K562 (cell line): ENCODE results near the gene CORT. TPM values are rescaled to one million over a fixed set of nuclear protein-coding genes. Genes with fewer than 3 reads are reported as not detected.

ENCODE experiments used
- CEBPG ChIP-seq, 3 experiments: fragments of 200-800 bp in 1 of 3; sonication (Bioruptor generic) in 1 of 3; sonication (generic) in 1 of 3; formaldehyde crosslinking in 1 of 3; IDR thresholded peaks in 2 of 3; conservative IDR thresholded peaks in 1 of 3; 2 replicates each; pipeline versions ENCODE4 v1.6.1 to v1.8.0; 2016 to 2022; ENCODE audit warnings: missing compliant biosample characterization in 2 of 3, missing genetic modification characterization in 2 of 3, mild to moderate bottlenecking in 1 of 3, missing genetic modification reagents in 1 of 3
- KDM5B ChIP-seq: fragments of 200-600 bp; sonication (generic); IDR thresholded peaks from 2 replicates; pipeline ENCODE4 v1.6.1; 2012; ENCODE audit warnings: low read depth, mild to moderate bottlenecking, moderate library complexity, low read length, control low read depth, inconsistent platforms; ENCODE audit not compliant: insufficient replicate concordance
- PML ChIP-seq: IDR thresholded peaks from 2 replicates; pipeline ENCODE4 v1.6.1; 2012; ENCODE audit warnings: low read length, inconsistent platforms
- SRSF9 ChIP-seq: fragments of 200-400 bp; formaldehyde crosslinking; IDR thresholded peaks from 2 replicates; pipeline ENCODE4 v1.6.1; 2017; ENCODE audit warnings: low read depth, low read length, borderline replicate concordance
- TSC22D4 ChIP-seq: fragments of 450-650 bp; IDR thresholded peaks from 2 replicates; pipeline ENCODE4 v1.6.1; 2016; ENCODE audit warnings: missing genetic modification characterization, missing biosample characterization, control low read depth
- ZKSCAN8 ChIP-seq: fragments of 200-800 bp; sonication (Bioruptor generic); IDR thresholded peaks from 2 replicates; pipeline ENCODE4 v1.6.1; 2016; ENCODE audit warnings: missing genetic modification characterization, missing compliant biosample characterization
- ZNF561 ChIP-seq: fragments of 450-650 bp; formaldehyde crosslinking; conservative IDR thresholded peaks from 2 replicates; pipeline ENCODE4 v1.4.0; 2020; ENCODE audit warnings: mild to moderate bottlenecking, moderate library complexity
- polyA plus RNA-seq, 8 experiments: library from polyadenylated mRNA; depleted of rRNA in 4 of 8; stranded (reverse) in 5 of 8; unstranded in 3 of 8; fragments of >200 nt; fragmentation: Nextera tagmentation in 2 of 8; fragmentation: Illumina TruSeq in 1 of 8; extraction: Ambion mirVana in 2 of 8; extraction: Trizol in 1 of 8; gene quantifications; 2 replicates each; pipeline versions ENCODE4 v1.2.1 to v1.2.3, GENCODE V29; 2011 to 2014; ENCODE audit warnings: inconsistent platforms in 1 of 8, missing spikeins in 1 of 8
- total RNA-seq, 7 experiments: library from RNA; depleted of rRNA in 6 of 7; stranded (reverse); fragments of >200 nt in 6 of 7; fragmentation: Illumina TruSeq in 2 of 7; extraction: Trizol in 2 of 7; gene quantifications; 2 replicates each; pipeline versions ENCODE4 v1.2.1 to v1.2.3, GENCODE V29; 2011 to 2021; ENCODE audit warnings: low replicate concordance in 1 of 7
- TF ChIP-seq, protein P1 (sequence below), 2 experiments: fragments of 250-450 bp in 1 of 2; fragments of 450-650 bp in 1 of 2; sonication (Bioruptor Pico) in 1 of 2; IDR thresholded peaks; 2 replicates each; pipeline versions ENCODE4 v1.6.1 to v1.8.0; 2016 to 2021; ENCODE audit warnings: mild to moderate bottlenecking in 2 of 2, moderate library complexity in 2 of 2, missing compliant biosample characterization in 1 of 2, missing genetic modification characterization in 1 of 2
- TF ChIP-seq, protein P2 (sequence below): fragments of 450-650 bp; formaldehyde crosslinking; IDR thresholded peaks from 2 replicates; pipeline ENCODE4 v1.4.0; 2022; ENCODE audit warnings: mild to moderate bottlenecking, moderate library complexity
- TF ChIP-seq, protein P3 (sequence below), 2 experiments: IDR thresholded peaks in 1 of 2; conservative IDR thresholded peaks in 1 of 2; 2 replicates each; pipeline ENCODE4 v1.6.1; 2016; ENCODE audit warnings: low read depth in 2 of 2, mild to moderate bottlenecking in 1 of 2, missing compliant biosample characterization in 1 of 2, missing genetic modification characterization in 1 of 2, moderate library complexity in 1 of 2
- TF ChIP-seq, protein P4 (sequence below): fragments of 450-650 bp; formaldehyde crosslinking; conservative IDR thresholded peaks from 2 replicates; pipeline ENCODE4 v1.4.0; 2022; ENCODE audit warnings: mild to moderate bottlenecking, missing genetic modification characterization

The CORT gene
- total and polyA plus RNA-seq, 9 of the 15 experiments (the other 6 are each of a cell fraction or from before 2014, with no cell fraction given) = 0.08 to 0.54 (median 0.13) TPM; not detected in 5

DNA sequence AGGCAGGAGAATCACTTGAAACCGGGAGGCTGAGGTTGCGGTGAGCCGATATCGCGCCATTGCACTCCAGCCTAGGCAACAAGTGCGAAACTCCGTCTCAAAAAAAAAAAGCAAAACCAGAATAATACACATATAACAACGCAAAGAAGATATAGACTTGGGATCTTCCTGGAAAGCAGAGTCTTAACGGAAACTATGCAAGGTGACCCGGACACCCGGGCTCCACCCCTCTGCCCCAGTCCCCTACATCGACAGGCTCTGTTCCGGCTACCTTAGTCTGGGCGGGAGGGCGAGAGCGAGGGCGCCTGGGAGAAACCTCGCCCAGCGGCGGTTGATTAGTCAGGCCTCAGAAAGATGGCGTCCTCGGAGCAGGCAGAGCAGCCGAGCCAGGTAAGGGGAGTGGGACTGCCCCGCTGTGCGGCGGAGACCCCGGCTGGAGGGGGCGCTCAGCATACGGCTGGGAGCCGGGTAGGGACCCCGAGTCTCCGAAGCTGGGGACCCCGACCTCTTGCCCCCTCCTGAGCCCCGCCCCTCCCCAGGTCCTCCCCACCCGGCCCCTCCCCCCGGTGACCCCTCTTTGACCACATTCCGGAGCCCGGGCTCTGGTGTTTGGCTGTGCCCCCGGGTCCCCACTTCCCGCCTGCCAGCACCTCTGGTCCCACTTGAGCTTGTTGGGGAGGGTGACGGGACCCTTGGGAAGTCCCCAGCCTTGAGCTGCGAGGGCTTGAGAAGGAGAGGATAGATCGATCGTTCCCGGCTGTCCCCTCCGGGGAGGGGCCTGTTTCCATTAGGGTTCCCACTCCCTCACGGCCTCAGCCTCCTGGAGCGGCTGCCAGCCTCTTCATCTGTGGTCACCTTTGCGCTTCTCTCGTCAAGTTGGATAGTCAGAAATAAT lies 25.0 kb downstream of the CORT start, which contains the start of gene PEX14 (continued):
- TF ChIP-seq KDM5B (peak; percentile 90), TSC22D4 (no peak), ZKSCAN8 (CRISPR knock-in tag) (no peak), CEBPG (CRISPR knock-in tag; IDR thresholded peaks at IDR 0.05) (no peak), CEBPG (tag; conservative IDR thresholded peaks at IDR 0.05 in 1 of 2, IDR thresholded peaks at IDR 0.05 in 1 of 2) (no peak), PML (no peak; the same call in 1 of the 2 replicates), SRSF9 (no peak), ZNF561 (CRISPR knock-in tag) (no peak)
- TF ChIP-seq, protein P1, sequence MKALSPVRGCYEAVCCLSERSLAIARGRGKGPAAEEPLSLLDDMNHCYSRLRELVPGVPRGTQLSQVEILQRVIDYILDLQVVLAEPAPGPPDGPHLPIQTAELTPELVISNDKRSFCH (CRISPR knock-in tag; IDR thresholded peaks at IDR 0.05) = no peak
- TF ChIP-seq, protein P1 (tag; IDR thresholded peaks at IDR 0.05) = 0 out of 2 replicates have a peak, but pooled peaks have one; percentile 46
- TF ChIP-seq, protein P2, sequence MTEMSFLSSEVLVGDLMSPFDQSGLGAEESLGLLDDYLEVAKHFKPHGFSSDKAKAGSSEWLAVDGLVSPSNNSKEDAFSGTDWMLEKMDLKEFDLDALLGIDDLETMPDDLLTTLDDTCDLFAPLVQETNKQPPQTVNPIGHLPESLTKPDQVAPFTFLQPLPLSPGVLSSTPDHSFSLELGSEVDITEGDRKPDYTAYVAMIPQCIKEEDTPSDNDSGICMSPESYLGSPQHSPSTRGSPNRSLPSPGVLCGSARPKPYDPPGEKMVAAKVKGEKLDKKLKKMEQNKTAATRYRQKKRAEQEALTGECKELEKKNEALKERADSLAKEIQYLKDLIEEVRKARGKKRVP (CRISPR knock-in tag) = no peak
- TF ChIP-seq, protein P3, sequence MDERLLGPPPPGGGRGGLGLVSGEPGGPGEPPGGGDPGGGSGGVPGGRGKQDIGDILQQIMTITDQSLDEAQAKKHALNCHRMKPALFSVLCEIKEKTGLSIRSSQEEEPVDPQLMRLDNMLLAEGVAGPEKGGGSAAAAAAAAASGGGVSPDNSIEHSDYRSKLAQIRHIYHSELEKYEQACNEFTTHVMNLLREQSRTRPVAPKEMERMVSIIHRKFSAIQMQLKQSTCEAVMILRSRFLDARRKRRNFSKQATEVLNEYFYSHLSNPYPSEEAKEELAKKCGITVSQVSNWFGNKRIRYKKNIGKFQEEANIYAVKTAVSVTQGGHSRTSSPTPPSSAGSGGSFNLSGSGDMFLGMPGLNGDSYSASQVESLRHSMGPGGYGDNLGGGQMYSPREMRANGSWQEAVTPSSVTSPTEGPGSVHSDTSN (CRISPR knock-in tag; IDR thresholded peaks at IDR 0.05; ENCODE audit: low read depth) = no peak
- TF ChIP-seq, protein P3 (tag; conservative IDR thresholded peaks at IDR 0.05; ENCODE audit: low read depth) = no peak
- TF ChIP-seq, protein P4, sequence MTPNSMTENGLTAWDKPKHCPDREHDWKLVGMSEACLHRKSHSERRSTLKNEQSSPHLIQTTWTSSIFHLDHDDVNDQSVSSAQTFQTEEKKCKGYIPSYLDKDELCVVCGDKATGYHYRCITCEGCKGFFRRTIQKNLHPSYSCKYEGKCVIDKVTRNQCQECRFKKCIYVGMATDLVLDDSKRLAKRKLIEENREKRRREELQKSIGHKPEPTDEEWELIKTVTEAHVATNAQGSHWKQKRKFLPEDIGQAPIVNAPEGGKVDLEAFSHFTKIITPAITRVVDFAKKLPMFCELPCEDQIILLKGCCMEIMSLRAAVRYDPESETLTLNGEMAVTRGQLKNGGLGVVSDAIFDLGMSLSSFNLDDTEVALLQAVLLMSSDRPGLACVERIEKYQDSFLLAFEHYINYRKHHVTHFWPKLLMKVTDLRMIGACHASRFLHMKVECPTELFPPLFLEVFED = peak; percentile 59; the same call in 1 of the 2 replicates
